Measurements from ENCODE around the gene EIF2B1.
A peak's percentile ranks its signal among the peaks of the same experiment; 100 is the strongest.
"Not testable (repeated sequence)": the region's sequence is repeated elsewhere in the genome, so short reads cannot be mapped to it uniquely, and the experiment has no call there.

EIF2B1 gene

DNA sequence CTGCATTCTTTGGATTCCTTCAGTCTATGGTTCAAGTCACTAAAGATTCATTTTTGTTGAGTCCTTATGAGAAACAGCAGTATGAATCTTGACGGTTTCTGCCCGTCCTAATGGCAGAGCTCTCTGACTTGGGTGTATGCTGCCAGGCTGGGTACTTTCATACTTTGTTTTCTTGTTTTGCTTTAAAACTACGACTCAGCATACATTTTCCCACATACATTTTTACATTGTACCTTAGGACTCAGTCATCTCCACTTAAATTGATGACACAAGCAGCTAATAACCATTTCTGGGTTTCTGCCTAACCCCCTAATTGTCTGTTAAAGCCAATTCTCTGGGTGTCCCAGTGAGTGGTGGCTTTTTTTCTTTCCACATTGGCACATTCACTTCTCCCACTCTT, 36.4 kb downstream of the EIF2B1 start:
- WGBS (ENCODE audit: insufficient coverage), result 100% methylated on average over 3 of the region's 3 CpGs
- peaks cover 13 to 57% (median 41%) of the 10 kb centered on the region in 4 experiments for H3K36me3 ChIP-seq (ENCODE audit: control insufficient read depth in 4 of 4, insufficient read depth in 4 of 4, low read length in 3 of 4)
- POLR2A ChIA-PET, result interaction anchor here (0.5 kb wide), 1 partner anchor 546 kb away, joined by 3 read pairs; no protein-coding TSS in a partner anchor
- DNase-seq, result no peak
- no peaks in the 10 kb centered on the region for H3K9me3 ChIP-seq (ENCODE audit: control extremely low read depth in 1 of 5, control insufficient read depth in 4 of 5, insufficient read depth in 2 of 5, low read depth in 1 of 5, low read length in 4 of 5)
- H3K4me1 ChIP-seq (ENCODE audit: control extremely low read depth in 1 of 4, control insufficient read depth in 4 of 4, insufficient read depth in 4 of 4, low read length in 3 of 4), result peaks cover 0 to 10% (median 7%) of the 10 kb centered on the region in 4 experiments
- CTCF ChIA-PET, result interaction anchor here (0.5 kb wide), 1 partner anchor 17 kb away, joined by 3 read pairs; no protein-coding TSS in a partner anchor
- H3K27me3 ChIP-seq (replicated peaks in 2 of 5; ENCODE audit: control insufficient read depth in 4 of 5, insufficient read depth in 5 of 5, low read length in 4 of 5), result no peaks in the 10 kb centered on the region
- H3K4me3 ChIP-seq (ENCODE audit: control insufficient read depth in 1 of 7, extremely low read depth in 1 of 7, insufficient read depth in 4 of 7, low read depth in 2 of 7, low read length in 6 of 7), result no peak overlapping the region
- H3K27ac ChIP-seq (ENCODE audit: insufficient read depth in 1 of 2, low read depth in 1 of 2, low read length in 2 of 2, poor library complexity in 1 of 2, severe bottlenecking in 2 of 2), result peak overlapping the region in 1 of 2 experiments; percentile 6

DNA sequence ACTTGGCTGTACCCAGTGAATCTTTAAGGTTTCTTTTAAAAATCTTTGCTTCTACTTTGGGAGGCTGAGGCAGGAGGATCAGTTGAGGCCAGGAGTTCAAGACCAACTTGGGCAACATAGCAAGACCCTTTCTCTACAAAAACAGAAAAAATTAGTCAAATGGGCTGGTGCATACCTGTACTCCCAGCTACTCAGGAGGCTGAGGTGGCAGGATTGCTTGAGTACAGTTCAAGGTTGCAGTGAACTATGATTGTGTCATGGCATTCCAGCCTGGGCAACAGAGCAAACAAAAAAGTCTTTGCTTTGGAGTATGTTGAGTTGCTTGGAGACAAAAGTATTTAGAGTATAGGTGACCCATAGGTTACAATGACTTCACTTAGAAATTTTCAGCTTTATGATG, 37.8 kb downstream of the EIF2B1 start:
- Histone ChIP-seq H3K9me3 (ENCODE audit: control extremely low read depth in 1 of 5, control insufficient read depth in 4 of 5, insufficient read depth in 2 of 5, low read depth in 1 of 5, low read length in 4 of 5) (no peaks in the 10 kb centered on the region), H3K4me3 (ENCODE audit: control insufficient read depth in 1 of 7, extremely low read depth in 1 of 7, insufficient read depth in 4 of 7, low read depth in 2 of 7, low read length in 6 of 7) (no peak overlapping the region), H3K4me1 (ENCODE audit: control extremely low read depth in 1 of 4, control insufficient read depth in 4 of 4, insufficient read depth in 4 of 4, low read length in 3 of 4) (peaks cover 0 to 1% (median under 1%) of the 10 kb centered on the region in 4 experiments), H3K27ac (ENCODE audit: insufficient read depth in 1 of 2, low read depth in 1 of 2, low read length in 2 of 2, poor library complexity in 1 of 2, severe bottlenecking in 2 of 2) (no peak overlapping the region), H3K27me3 (replicated peaks in 2 of 5; ENCODE audit: control insufficient read depth in 4 of 5, insufficient read depth in 5 of 5, low read length in 4 of 5) (no peaks in the 10 kb centered on the region), H3K36me3 (ENCODE audit: control insufficient read depth in 4 of 4, insufficient read depth in 4 of 4, low read length in 3 of 4) (peaks cover 18 to 69% (median 53%) of the 10 kb centered on the region in 4 experiments)
- ChIA-PET CTCF (no interaction called here), POLR2A (no interaction called here)
- DNase-seq, result no peak

DNA sequence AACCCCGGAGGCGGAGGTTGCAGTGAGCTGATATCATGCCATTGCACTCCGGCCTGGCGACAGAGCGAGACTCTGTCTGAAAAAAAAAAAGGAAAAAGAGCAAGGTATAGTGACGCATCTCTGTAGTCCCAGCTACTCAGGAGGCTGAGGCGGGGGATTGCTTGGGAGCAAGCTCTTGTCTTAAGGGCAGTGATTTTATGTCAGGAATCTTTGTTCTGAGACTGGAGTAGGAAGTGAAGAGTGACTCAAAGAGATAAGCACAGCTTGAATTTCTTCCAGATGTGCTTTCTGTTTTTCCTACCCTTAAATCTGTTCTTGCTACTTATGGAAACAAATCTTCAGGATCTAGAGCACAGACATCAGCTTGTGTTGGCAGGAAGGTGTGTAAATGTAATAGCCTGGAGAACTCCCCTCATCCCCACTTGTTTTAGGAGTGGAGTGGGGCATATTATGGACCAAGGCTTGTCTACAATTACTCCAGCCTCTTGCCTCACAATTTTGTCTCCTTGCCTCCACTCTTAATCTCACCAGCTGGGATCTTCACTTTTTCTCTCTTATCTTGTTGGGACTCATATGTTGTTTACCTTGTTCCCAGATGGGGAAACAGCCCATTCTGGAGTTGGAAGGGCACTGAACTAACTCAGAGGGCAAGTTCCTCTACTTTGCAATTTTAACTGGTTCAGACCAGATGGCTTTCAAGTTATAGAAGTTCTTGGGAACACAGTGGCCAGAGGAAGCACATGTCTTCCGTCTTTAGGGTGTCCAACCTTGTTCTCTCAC, 41.6 kb downstream of the EIF2B1 start:
- DNase-seq, result no peak
- ChIA-PET POLR2A (no interaction called here), CTCF (interaction anchor here (0.7 to 1.6 kb wide), 3 partner anchors 12 to 565 kb away, joined by 3 to 5 read pairs (median 3); no protein-coding TSS in a partner anchor)
- H3K27ac ChIP-seq (ENCODE audit: insufficient read depth in 1 of 2, low read depth in 1 of 2, low read length in 2 of 2, poor library complexity in 1 of 2, severe bottlenecking in 2 of 2), result peak overlapping the region in 1 of 2 experiments; percentile 2
- peaks cover 28 to 84% (median 55%) of the 10 kb centered on the region in 4 experiments for H3K36me3 ChIP-seq (ENCODE audit: control insufficient read depth in 4 of 4, insufficient read depth in 4 of 4, low read length in 3 of 4)
- H3K4me3 ChIP-seq (ENCODE audit: control insufficient read depth in 1 of 7, extremely low read depth in 1 of 7, insufficient read depth in 4 of 7, low read depth in 2 of 7, low read length in 6 of 7), result no peak overlapping the region
- H3K27me3 ChIP-seq (replicated peaks in 2 of 5; ENCODE audit: control insufficient read depth in 4 of 5, insufficient read depth in 5 of 5, low read length in 4 of 5), result no peaks in the 10 kb centered on the region
- H3K9me3 ChIP-seq (ENCODE audit: control extremely low read depth in 1 of 5, control insufficient read depth in 4 of 5, insufficient read depth in 2 of 5, low read depth in 1 of 5, low read length in 4 of 5), result no peaks in the 10 kb centered on the region
- H3K4me1 ChIP-seq (ENCODE audit: control extremely low read depth in 1 of 4, control insufficient read depth in 4 of 4, insufficient read depth in 4 of 4, low read length in 3 of 4), result no peaks in the 10 kb centered on the region
- 83% methylated on average over 6 of the region's 8 CpGs for WGBS (ENCODE audit: insufficient coverage)

DNA sequence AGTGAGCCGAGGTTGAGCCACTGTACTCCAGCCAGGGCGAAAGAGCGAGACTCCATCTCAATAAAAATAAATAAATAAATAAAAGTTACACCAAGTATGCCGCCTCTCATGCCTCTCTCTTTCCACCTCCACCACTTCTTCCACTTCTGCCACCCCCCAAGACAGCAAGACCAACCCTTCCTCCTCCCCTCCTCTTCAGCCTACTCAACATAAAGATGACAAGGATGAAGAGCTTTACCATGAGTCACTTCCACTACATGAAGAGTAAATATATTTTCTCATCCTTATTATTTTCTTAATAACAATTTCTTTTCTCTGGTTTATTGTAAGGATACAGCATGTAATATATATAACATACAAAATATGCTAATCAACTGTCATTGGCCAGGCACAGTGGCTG, 52.7 kb downstream of the EIF2B1 start:
- 100% methylated on average over 1 of the region's 4 CpGs for WGBS (ENCODE audit: insufficient coverage)
- ChIA-PET POLR2A (no interaction called here), CTCF (interaction anchor here (1.0 kb wide), 1 partner anchor 159 kb away, joined by 4 read pairs; no protein-coding TSS in a partner anchor)
- Histone ChIP-seq H3K36me3 (ENCODE audit: control insufficient read depth in 4 of 4, insufficient read depth in 4 of 4, low read length in 3 of 4) (no peaks in the 10 kb centered on the region), H3K4me1 (ENCODE audit: control extremely low read depth in 1 of 4, control insufficient read depth in 4 of 4, insufficient read depth in 4 of 4, low read length in 3 of 4) (peaks cover 4 to 22% (median 17%) of the 10 kb centered on the region in 4 experiments), H3K27me3 (replicated peaks in 2 of 5; ENCODE audit: control insufficient read depth in 4 of 5, insufficient read depth in 5 of 5, low read length in 4 of 5) (no peaks in the 10 kb centered on the region), H3K27ac (ENCODE audit: insufficient read depth in 1 of 2, low read depth in 1 of 2, low read length in 2 of 2, poor library complexity in 1 of 2, severe bottlenecking in 2 of 2) (no peak overlapping the region), H3K9me3 (ENCODE audit: control extremely low read depth in 1 of 5, control insufficient read depth in 4 of 5, insufficient read depth in 2 of 5, low read depth in 1 of 5, low read length in 4 of 5) (peaks cover 0 to 3% (median 0%) of the 10 kb centered on the region in 5 experiments), H3K4me3 (ENCODE audit: control insufficient read depth in 1 of 7, extremely low read depth in 1 of 7, insufficient read depth in 4 of 7, low read depth in 2 of 7, low read length in 6 of 7) (no peak overlapping the region)
- no peak for DNase-seq

DNA sequence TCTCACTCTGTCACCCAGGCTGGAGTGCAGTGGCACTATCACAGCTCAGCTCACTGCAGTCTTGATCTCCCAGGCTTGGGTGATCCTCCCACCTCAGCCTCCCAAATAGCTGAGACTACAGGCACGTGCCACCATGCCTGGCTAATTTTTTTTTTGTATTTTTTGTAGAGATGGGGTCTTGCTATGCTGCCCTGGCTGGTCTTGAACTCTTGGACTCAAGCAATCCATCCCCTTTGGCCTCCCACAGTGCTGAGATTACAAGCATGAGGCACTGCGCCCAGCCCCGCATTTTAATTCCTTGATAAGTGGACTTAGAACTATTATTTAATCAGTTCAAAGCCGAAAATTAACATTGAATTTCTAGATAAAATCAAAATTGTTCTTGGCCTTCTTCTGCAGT, 54.7 kb downstream of the EIF2B1 start:
- WGBS (ENCODE audit: insufficient coverage), result 100% methylated on average over 2 of the region's 4 CpGs

DNA sequence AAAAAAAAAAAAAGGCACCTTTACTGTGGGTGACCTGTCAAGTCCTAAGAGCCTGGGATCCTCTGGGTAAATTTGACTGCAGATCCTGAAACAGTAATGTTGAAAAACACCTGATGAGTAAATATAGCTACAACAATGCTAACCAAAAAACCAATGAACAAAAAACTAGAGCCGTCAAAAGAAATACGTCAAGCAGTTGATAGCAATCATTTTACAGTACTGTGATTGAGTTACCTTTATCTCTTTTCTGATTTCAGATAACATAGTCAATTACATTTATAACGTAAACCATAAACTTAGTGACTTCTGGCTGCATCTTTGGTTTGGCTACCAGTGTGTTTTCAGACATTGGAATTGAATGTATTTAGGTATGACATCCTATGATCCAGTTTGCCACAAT, 55.2 kb downstream of the EIF2B1 start:
- Histone ChIP-seq H3K36me3 (ENCODE audit: control insufficient read depth in 4 of 4, insufficient read depth in 4 of 4, low read length in 3 of 4) (no peaks in the 10 kb centered on the region), H3K4me3 (ENCODE audit: control insufficient read depth in 1 of 7, extremely low read depth in 1 of 7, insufficient read depth in 4 of 7, low read depth in 2 of 7, low read length in 6 of 7) (no peak overlapping the region), H3K4me1 (ENCODE audit: control extremely low read depth in 1 of 4, control insufficient read depth in 4 of 4, insufficient read depth in 4 of 4, low read length in 3 of 4) (peaks cover 0 to 13% (median 8%) of the 10 kb centered on the region in 4 experiments), H3K27me3 (replicated peaks in 2 of 5; ENCODE audit: control insufficient read depth in 4 of 5, insufficient read depth in 5 of 5, low read length in 4 of 5) (no peaks in the 10 kb centered on the region), H3K27ac (ENCODE audit: insufficient read depth in 1 of 2, low read depth in 1 of 2, low read length in 2 of 2, poor library complexity in 1 of 2, severe bottlenecking in 2 of 2) (no peak overlapping the region), H3K9me3 (ENCODE audit: control extremely low read depth in 1 of 5, control insufficient read depth in 4 of 5, insufficient read depth in 2 of 5, low read depth in 1 of 5, low read length in 4 of 5) (peaks cover 0 to 3% (median 0%) of the 10 kb centered on the region in 5 experiments)
- ChIA-PET POLR2A (no interaction called here), CTCF (interaction anchor here (1.1 kb wide), 1 partner anchor 43 kb away, joined by 3 read pairs; no protein-coding TSS in a partner anchor)
- WGBS (ENCODE audit: insufficient coverage), result 100% methylated on average over 1 of the region's 3 CpGs
- no peak for DNase-seq

More for the DNA sequence above, 54.7 kb downstream of the EIF2B1 start:
- H3K4me3 ChIP-seq (ENCODE audit: control insufficient read depth in 1 of 7, extremely low read depth in 1 of 7, insufficient read depth in 4 of 7, low read depth in 2 of 7, low read length in 6 of 7); H3K36me3 ChIP-seq (ENCODE audit: control insufficient read depth in 4 of 4, insufficient read depth in 4 of 4, low read length in 3 of 4); H3K9me3 ChIP-seq (ENCODE audit: control extremely low read depth in 1 of 5, control insufficient read depth in 4 of 5, insufficient read depth in 2 of 5, low read depth in 1 of 5, low read length in 4 of 5); POLR2A ChIA-PET; H3K27ac ChIP-seq (ENCODE audit: insufficient read depth in 1 of 2, low read depth in 1 of 2, low read length in 2 of 2, poor library complexity in 1 of 2, severe bottlenecking in 2 of 2); DNase-seq; H3K27me3 ChIP-seq (replicated peaks in 2 of 5; ENCODE audit: control insufficient read depth in 4 of 5, insufficient read depth in 5 of 5, low read length in 4 of 5): not testable (repeated sequence)
- peaks cover 0 to 15% (median 9%) of the 10 kb centered on the region in 4 experiments for H3K4me1 ChIP-seq (ENCODE audit: control extremely low read depth in 1 of 4, control insufficient read depth in 4 of 4, insufficient read depth in 4 of 4, low read length in 3 of 4)
- CTCF ChIA-PET, result interaction anchor here (0.8 to 1.1 kb wide), 2 partner anchors 41 to 163 kb away, joined by 3 to 4 read pairs; no protein-coding TSS in a partner anchor

DNA sequence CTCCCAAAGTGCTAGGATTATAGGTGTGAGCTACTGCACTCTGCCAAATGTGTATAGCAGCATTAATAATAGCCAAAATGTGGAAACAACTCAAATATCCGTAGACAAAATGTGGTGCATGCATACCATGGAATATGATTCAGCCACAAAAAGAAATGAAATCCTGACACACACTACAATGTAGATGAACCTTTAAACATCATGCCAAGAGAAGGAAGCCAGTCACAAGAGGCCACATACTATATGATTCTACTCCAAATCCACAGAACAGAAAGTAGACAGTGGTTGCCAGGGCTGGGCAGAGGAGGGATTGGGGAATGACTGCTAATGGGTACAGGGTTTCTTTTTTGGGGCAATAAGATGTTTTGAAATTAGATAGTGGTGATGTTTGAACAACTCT, 56.9 kb downstream of the EIF2B1 start:
- H3K4me1 ChIP-seq (ENCODE audit: control extremely low read depth in 1 of 4, control insufficient read depth in 4 of 4, insufficient read depth in 4 of 4, low read length in 3 of 4), result no peaks in the 10 kb centered on the region
- H3K4me3 ChIP-seq (ENCODE audit: control insufficient read depth in 1 of 7, extremely low read depth in 1 of 7, insufficient read depth in 4 of 7, low read depth in 2 of 7, low read length in 6 of 7), result no peak overlapping the region
- WGBS (ENCODE audit: insufficient coverage), result 100% methylated on average over 1 of the region's 1 CpG
- no peaks in the 10 kb centered on the region for H3K27me3 ChIP-seq (replicated peaks in 2 of 5; ENCODE audit: control insufficient read depth in 4 of 5, insufficient read depth in 5 of 5, low read length in 4 of 5)
- H3K27ac ChIP-seq (ENCODE audit: insufficient read depth in 1 of 2, low read depth in 1 of 2, low read length in 2 of 2, poor library complexity in 1 of 2, severe bottlenecking in 2 of 2), result no peak overlapping the region
- H3K36me3 ChIP-seq (ENCODE audit: control insufficient read depth in 4 of 4, insufficient read depth in 4 of 4, low read length in 3 of 4), result no peaks in the 10 kb centered on the region
- CTCF ChIA-PET, result interaction anchor here (1.0 kb wide), 2 partner anchors 29 to 140 kb away, joined by 3 read pairs; partner anchors contain the start of gene RILPL2
- DNase-seq, result no peak
- peaks cover 0 to 3% (median 0%) of the 10 kb centered on the region in 5 experiments for H3K9me3 ChIP-seq (ENCODE audit: control extremely low read depth in 1 of 5, control insufficient read depth in 4 of 5, insufficient read depth in 2 of 5, low read depth in 1 of 5, low read length in 4 of 5)
- POLR2A ChIA-PET, result no interaction called here
